ENCODE data around the gene GNB1L. TPM values are rescaled to one million over a fixed set of nuclear protein-coding genes. Genes with fewer than 3 reads are reported as not detected.

GNB1L gene
- total and polyA plus RNA-seq, 2 donors = 11.2 to 15.4 TPM

- DNase-seq (ENCODE audit: low read depth in 6 of 9, low spot score in 9 of 9) = peak in 2 of 9 donors; percentile 47 to 76
- Histone ChIP-seq H3K4me1 (ENCODE audit: control insufficient read depth in 2 of 2, insufficient read depth in 2 of 2, low read length in 2 of 2) (peaks cover 26 to 100% of the 10 kb centered on the region in 2 donors), H3K27me3 (ENCODE audit: control insufficient read depth in 2 of 2, insufficient read depth in 1 of 2, low read length in 1 of 2) (no peaks in the 10 kb centered on the region), H3K36me3 (ENCODE audit: control insufficient read depth in 2 of 2, insufficient read depth in 2 of 2, low read length in 1 of 2) (peaks cover 8 to 18% of the 10 kb centered on the region in 2 donors), H3K9me3 (ENCODE audit: control insufficient read depth in 2 of 2, insufficient read depth in 1 of 2, low read length in 1 of 2) (peaks cover 0 to 7% of the 10 kb centered on the region in 2 donors), H3K27ac (ENCODE audit: low read depth in 1 of 2, low read length in 1 of 2) (peak overlapping the region; percentile 8 to 83), H3K4me3 (ENCODE audit: low read length in 2 of 2) (no peak overlapping the region)
- WGBS = 82% methylated on average over 14 of the region's 14 CpGs
Measured at GRCh38 chr22:19819208-19819910, 35.3 kb downstream of the GNB1L start.

- no peak overlapping the region for H3K4me3 ChIP-seq (ENCODE audit: low read length in 2 of 2)
- H3K27ac ChIP-seq (ENCODE audit: low read depth in 1 of 2, low read length in 1 of 2) = peak overlapping the region; percentile 8 to 83
- peaks cover 20 to 96% of the 10 kb centered on the region in 2 donors for H3K4me1 ChIP-seq (ENCODE audit: control insufficient read depth in 2 of 2, insufficient read depth in 2 of 2, low read length in 2 of 2)
- DNase-seq (ENCODE audit: low read depth in 6 of 9, low spot score in 9 of 9) = peak in 4 of 9 donors; percentile 36 to 70 (median 56)
- 90% methylated on average over 17 of the region's 17 CpGs for WGBS
- no peaks in the 10 kb centered on the region for H3K27me3 ChIP-seq (ENCODE audit: control insufficient read depth in 2 of 2, insufficient read depth in 1 of 2, low read length in 1 of 2)
- H3K36me3 ChIP-seq (ENCODE audit: control insufficient read depth in 2 of 2, insufficient read depth in 2 of 2, low read length in 1 of 2) = peaks cover 8 to 19% of the 10 kb centered on the region in 2 donors
- H3K9me3 ChIP-seq (ENCODE audit: control insufficient read depth in 2 of 2, insufficient read depth in 1 of 2, low read length in 1 of 2) = peaks cover 0 to 7% of the 10 kb centered on the region in 2 donors
Measured at GRCh38 chr22:19818324-19819207, 36.1 kb downstream of the GNB1L start.

GRCh38 chr22:19816372-19817119, 38.1 kb downstream of the GNB1L start:
- peak overlapping the region in 1 of 2 donors; percentile 83 for H3K27ac ChIP-seq (ENCODE audit: low read depth in 1 of 2, low read length in 1 of 2)
- H3K9me3 ChIP-seq (ENCODE audit: control insufficient read depth in 2 of 2, insufficient read depth in 1 of 2, low read length in 1 of 2) = peaks cover 0 to 7% of the 10 kb centered on the region in 2 donors
- DNase-seq (ENCODE audit: low read depth in 6 of 9, low spot score in 9 of 9) = no peak
- H3K36me3 ChIP-seq (ENCODE audit: control insufficient read depth in 2 of 2, insufficient read depth in 2 of 2, low read length in 1 of 2) = peaks cover 18 to 20% of the 10 kb centered on the region in 2 donors
- 97% methylated on average over 14 of the region's 14 CpGs for WGBS
- H3K4me3 ChIP-seq (ENCODE audit: low read length in 2 of 2) = no peak overlapping the region
- peaks cover 20 to 91% of the 10 kb centered on the region in 2 donors for H3K4me1 ChIP-seq (ENCODE audit: control insufficient read depth in 2 of 2, insufficient read depth in 2 of 2, low read length in 2 of 2)
- no peaks in the 10 kb centered on the region for H3K27me3 ChIP-seq (ENCODE audit: control insufficient read depth in 2 of 2, insufficient read depth in 1 of 2, low read length in 1 of 2)

GRCh38 chr22:19815823-19816290, 38.8 kb downstream of the GNB1L start:
- peaks cover 18 to 19% of the 10 kb centered on the region in 2 donors for H3K36me3 ChIP-seq (ENCODE audit: control insufficient read depth in 2 of 2, insufficient read depth in 2 of 2, low read length in 1 of 2)
- H3K27me3 ChIP-seq (ENCODE audit: control insufficient read depth in 2 of 2, insufficient read depth in 1 of 2, low read length in 1 of 2) = no peaks in the 10 kb centered on the region
- no peak overlapping the region for H3K27ac ChIP-seq (ENCODE audit: low read depth in 1 of 2, low read length in 1 of 2)
- H3K4me1 ChIP-seq (ENCODE audit: control insufficient read depth in 2 of 2, insufficient read depth in 2 of 2, low read length in 2 of 2) = peaks cover 20 to 88% of the 10 kb centered on the region in 2 donors
- no peak overlapping the region for H3K4me3 ChIP-seq (ENCODE audit: low read length in 2 of 2)
- 96% methylated on average over 16 of the region's 16 CpGs for WGBS
- DNase-seq (ENCODE audit: low read depth in 6 of 9, low spot score in 9 of 9) = no peak
- peaks cover 0 to 4% of the 10 kb centered on the region in 2 donors for H3K9me3 ChIP-seq (ENCODE audit: control insufficient read depth in 2 of 2, insufficient read depth in 1 of 2, low read length in 1 of 2)

GRCh38 chr22:19815093-19815822, 39.4 kb downstream of the GNB1L start:
- DNase-seq (ENCODE audit: low read depth in 6 of 9, low spot score in 9 of 9) = no peak
- H3K27ac ChIP-seq (ENCODE audit: low read depth in 1 of 2, low read length in 1 of 2) = no peak overlapping the region
- 97% methylated on average over 18 of the region's 18 CpGs for WGBS
- no peaks in the 10 kb centered on the region for H3K27me3 ChIP-seq (ENCODE audit: control insufficient read depth in 2 of 2, insufficient read depth in 1 of 2, low read length in 1 of 2)
- peaks cover 14 to 16% of the 10 kb centered on the region in 2 donors for H3K36me3 ChIP-seq (ENCODE audit: control insufficient read depth in 2 of 2, insufficient read depth in 2 of 2, low read length in 1 of 2)
- H3K4me1 ChIP-seq (ENCODE audit: control insufficient read depth in 2 of 2, insufficient read depth in 2 of 2, low read length in 2 of 2) = peaks cover 22 to 88% of the 10 kb centered on the region in 2 donors
- no peaks in the 10 kb centered on the region for H3K9me3 ChIP-seq (ENCODE audit: control insufficient read depth in 2 of 2, insufficient read depth in 1 of 2, low read length in 1 of 2)
- H3K4me3 ChIP-seq (ENCODE audit: low read length in 2 of 2) = no peak overlapping the region

GRCh38 chr22:19814428-19814827, 40.2 kb downstream of the GNB1L start:
- Histone ChIP-seq H3K36me3 (ENCODE audit: control insufficient read depth in 2 of 2, insufficient read depth in 2 of 2, low read length in 1 of 2) (peaks cover 11 to 13% of the 10 kb centered on the region in 2 donors), H3K27ac (ENCODE audit: low read depth in 1 of 2, low read length in 1 of 2) (no peak overlapping the region), H3K27me3 (ENCODE audit: control insufficient read depth in 2 of 2, insufficient read depth in 1 of 2, low read length in 1 of 2) (no peaks in the 10 kb centered on the region), H3K9me3 (ENCODE audit: control insufficient read depth in 2 of 2, insufficient read depth in 1 of 2, low read length in 1 of 2) (no peaks in the 10 kb centered on the region), H3K4me1 (ENCODE audit: control insufficient read depth in 2 of 2, insufficient read depth in 2 of 2, low read length in 2 of 2) (peaks cover 24 to 88% of the 10 kb centered on the region in 2 donors), H3K4me3 (ENCODE audit: low read length in 2 of 2) (no peak overlapping the region)
- 97% methylated on average over 5 of the region's 5 CpGs for WGBS
- no peak for DNase-seq (ENCODE audit: low read depth in 6 of 9, low spot score in 9 of 9)

- no peak for DNase-seq (ENCODE audit: low read depth in 6 of 9, low spot score in 9 of 9)
- 97% methylated on average over 11 of the region's 11 CpGs for WGBS
Measured at GRCh38 chr22:19812910-19813309, 41.8 kb downstream of the GNB1L start.

More at GRCh38 chr22:19812910-19813309, 41.8 kb downstream of the GNB1L start:
- Histone ChIP-seq H3K27me3 (ENCODE audit: control insufficient read depth in 2 of 2, insufficient read depth in 1 of 2, low read length in 1 of 2) (no peaks in the 10 kb centered on the region), H3K4me3 (ENCODE audit: low read length in 2 of 2) (no peak overlapping the region), H3K4me1 (ENCODE audit: control insufficient read depth in 2 of 2, insufficient read depth in 2 of 2, low read length in 2 of 2) (peaks cover 20 to 84% of the 10 kb centered on the region in 2 donors), H3K27ac (ENCODE audit: low read depth in 1 of 2, low read length in 1 of 2) (no peak overlapping the region), H3K36me3 (ENCODE audit: control insufficient read depth in 2 of 2, insufficient read depth in 2 of 2, low read length in 1 of 2) (peaks cover 11 to 13% of the 10 kb centered on the region in 2 donors), H3K9me3 (ENCODE audit: control insufficient read depth in 2 of 2, insufficient read depth in 1 of 2, low read length in 1 of 2) (no peaks in the 10 kb centered on the region)

Measured in thymus (tissue), 11 donors.